GM18907 (cell line): ENCODE data around the gene SCYGR8.
"Not testable (repeated sequence)": the region's sequence is repeated elsewhere in the genome, so short reads cannot be mapped to it uniquely, and the experiment has no call there.

Experiments
- ATAC-seq: cut with Tn5 transposase; IDR thresholded peaks from one replicate; pipeline ENCODE4 v1.9.1; 2021; ENCODE audit warnings: mild to moderate bottlenecking, moderate library complexity; ENCODE audit not compliant: unreplicated experiment

Gene SCYGR8

GRCh38 chr2:227745594-227745993, at the start of gene SCYGR8:
TSS of gene SCYGR8 (plus strand) at chr2:227745894. CDS start at chr2:227745894, 0 bp downstream.
- no peak for ATAC-seq

DNA sequence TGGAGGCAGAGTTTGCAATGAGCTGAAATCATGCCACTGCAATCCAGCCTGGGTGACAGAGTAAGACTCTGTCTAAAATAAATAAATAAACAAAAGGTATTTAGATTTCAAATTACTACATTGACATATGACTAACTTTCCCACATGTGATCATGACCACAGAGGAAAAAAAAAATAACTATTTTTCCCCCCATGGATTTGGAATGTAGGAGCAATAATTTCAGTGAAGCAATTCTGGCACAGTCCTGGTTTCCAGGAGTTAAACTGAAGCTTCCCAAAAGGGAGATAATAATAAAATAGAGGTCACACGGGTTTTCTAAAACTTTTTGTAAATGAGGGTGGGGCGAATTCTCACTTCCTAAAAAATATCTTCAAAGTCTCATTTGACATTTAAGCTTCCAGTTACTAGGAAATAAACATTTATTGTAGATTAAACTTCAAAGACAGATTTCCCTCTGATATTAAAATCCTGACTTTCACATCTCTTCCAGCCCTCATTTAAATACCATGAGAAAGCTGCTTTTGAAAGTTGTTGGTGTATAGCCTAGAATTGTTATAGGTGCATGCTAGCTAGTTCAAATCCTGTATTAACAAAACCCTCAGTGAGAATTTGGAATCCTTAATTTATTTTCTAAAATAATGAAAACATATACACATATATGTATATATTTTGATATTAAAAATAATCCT, 48.6 kb upstream of the SCYGR8 start:
- no peak for ATAC-seq

GRCh38 chr2:227701556-227701955, 44.1 kb upstream of the SCYGR8 start:
- no peak for ATAC-seq

DNA sequence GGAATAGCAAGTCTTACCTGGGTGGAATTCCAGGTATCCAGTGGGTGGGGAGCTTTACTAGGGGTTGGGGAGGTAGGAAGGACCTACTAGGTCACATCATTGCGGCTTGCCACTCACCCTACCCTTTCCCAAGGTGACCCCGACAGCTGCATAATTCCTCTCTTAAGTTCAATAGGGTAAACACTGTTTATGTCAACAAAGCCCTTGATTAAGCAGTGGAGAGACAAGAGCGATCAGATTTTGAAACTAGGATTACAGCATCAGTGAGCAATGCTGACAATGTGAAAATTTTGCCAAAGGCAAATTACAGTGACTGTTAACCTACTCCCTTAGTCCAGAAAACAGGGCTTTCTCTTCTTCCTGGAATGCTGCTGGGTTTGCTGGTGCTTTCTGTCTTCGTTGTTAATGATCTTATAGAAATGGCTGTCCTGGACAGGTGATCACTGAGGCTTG, 42.4 kb upstream of the SCYGR8 start:
- ATAC-seq: no peak

- no peak for ATAC-seq
These were observed 41.7 kb upstream of the SCYGR8 start for GRCh38 chr2:227703961-227704360.

GRCh38 chr2:227706859-227707258, 38.8 kb upstream of the SCYGR8 start:
- ATAC-seq: no peak

GRCh38 chr2:227707390-227707789, 38.3 kb upstream of the SCYGR8 start:
- ATAC-seq: no peak

DNA sequence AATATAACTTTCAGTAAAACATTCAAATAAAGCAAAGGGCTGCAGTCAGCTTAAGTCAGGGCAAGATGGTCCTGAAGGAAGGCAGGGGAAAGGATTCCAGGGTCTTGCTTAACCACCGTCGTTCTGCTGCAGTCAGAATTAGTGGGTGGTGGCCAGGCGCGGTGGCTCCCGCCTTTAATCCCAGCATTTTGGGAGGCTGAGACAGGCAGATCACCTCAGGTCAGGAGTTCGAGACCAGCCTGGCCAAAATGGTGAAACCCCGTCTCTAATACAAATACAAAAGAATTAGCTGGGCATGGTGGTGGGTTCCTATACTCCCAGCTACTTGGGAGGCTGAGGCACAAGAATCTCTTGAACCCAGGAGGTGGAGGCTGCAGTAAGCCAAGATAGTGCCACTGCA, 34.7 kb upstream of the SCYGR8 start:
- no peak for ATAC-seq

GRCh38 chr2:227713291-227713690, 32.4 kb upstream of the SCYGR8 start:
- no peak for ATAC-seq

- no peak for ATAC-seq
These were observed 29.2 kb upstream of the SCYGR8 start for GRCh38 chr2:227716501-227716900.

DNA sequence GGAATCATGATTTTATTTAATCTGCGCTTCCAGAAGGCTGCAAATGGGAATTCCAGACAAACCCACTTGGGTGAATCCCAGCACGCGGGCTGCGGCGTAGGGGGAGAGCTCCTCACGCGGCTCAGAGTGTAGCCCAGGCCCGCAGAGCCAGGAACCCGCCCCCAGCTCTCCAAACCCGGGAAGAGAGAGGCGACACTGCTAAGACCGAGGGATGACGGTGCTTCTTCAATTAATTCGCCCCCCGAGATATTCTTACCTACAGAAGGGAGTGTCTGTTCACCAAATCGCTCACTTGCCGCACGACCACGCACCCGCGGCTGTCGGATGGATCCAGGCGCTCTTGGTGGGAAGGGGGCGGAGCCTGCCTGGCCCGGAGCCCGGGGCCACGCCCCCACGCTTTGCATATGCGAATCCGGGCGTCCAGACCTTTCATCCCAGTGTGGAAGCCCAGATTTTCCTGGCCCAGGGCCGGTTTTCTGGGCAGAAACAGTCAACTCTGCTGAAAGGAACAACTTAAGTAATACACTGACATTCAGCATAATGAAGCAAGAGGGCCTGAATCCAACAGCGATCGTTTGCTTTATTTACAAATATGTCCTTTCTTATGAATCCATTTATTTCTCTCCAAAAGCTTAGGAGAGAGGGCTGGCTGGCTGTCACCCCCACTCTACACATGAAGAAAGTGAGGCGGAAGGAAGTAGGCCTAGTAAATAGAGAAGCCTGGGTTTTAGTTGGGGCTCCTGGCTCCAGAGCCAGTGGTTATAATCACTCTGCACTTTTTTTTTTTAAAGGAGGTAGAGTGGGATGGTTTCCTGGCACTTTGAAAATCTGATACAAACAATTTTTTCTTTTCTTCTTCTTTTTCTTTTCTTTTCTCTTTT, 27.8 kb upstream of the SCYGR8 start, which contains the start of gene SLC19A3:
Gene SLC19A3 (minus strand): TSS at position 342 of the 881 bp plus-strand sequence. CDS start 15,710 bp downstream, outside the sequence.
- ATAC-seq: no peak

GRCh38 chr2:227719641-227720040, 26.1 kb upstream of the SCYGR8 start:
- ATAC-seq: no peak

GRCh38 chr2:227720680-227721079, 25.0 kb upstream of the SCYGR8 start:
- ATAC-seq: no peak

GRCh38 chr2:227722821-227723220, 22.9 kb upstream of the SCYGR8 start:
- not testable (repeated sequence) for ATAC-seq

DNA sequence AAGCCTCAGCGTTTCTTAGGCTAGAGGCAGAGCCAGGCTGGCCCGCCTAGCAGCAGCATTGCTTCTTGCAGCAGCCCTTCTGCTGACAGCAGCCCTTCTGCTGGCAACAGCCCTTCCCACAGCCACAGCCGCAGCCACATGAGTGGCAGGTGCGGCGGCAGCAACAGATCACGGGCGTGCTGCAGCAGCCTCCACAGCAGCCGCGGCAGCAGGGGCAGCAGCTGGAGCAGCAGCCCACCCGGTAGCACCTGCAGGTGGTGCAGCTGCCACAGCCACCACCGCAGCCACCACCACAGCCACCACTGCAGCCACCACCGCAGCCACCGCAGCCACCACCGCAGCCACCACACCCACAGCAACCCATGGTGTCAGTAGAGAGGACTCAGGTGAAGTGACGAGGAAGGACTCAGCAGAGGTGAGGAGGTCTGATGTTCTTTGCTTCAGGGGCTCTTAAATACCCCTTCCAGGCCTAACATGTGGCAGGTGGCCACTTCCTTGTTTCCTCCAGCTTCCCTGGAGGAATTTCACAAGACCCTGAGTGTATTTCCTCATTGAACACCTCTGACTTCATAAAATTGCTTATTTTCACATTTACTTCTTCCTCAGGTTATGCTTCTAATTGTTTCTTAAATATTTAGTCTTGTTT, 21.2 kb upstream of the SCYGR8 start, which contains the start of gene SCYGR6:
Gene SCYGR6 (minus strand): TSS at position 364 of the 646 bp plus-strand sequence. CDS start 0 bp downstream, at position 364.
- ATAC-seq: no peak

GRCh38 chr2:227728035-227728434, 17.7 kb upstream of the SCYGR8 start, which contains the start of gene SCYGR7:
TSS of gene SCYGR7 (plus strand) at chr2:227728335. CDS start at chr2:227728335, 0 bp downstream.
- no peak for ATAC-seq

GRCh38 chr2:227739351-227739750, 6.3 kb upstream of the SCYGR8 start:
- ATAC-seq: no peak

GRCh38 chr2:227740705-227741104, 5.0 kb upstream of the SCYGR8 start:
- not testable (repeated sequence) for ATAC-seq

DNA sequence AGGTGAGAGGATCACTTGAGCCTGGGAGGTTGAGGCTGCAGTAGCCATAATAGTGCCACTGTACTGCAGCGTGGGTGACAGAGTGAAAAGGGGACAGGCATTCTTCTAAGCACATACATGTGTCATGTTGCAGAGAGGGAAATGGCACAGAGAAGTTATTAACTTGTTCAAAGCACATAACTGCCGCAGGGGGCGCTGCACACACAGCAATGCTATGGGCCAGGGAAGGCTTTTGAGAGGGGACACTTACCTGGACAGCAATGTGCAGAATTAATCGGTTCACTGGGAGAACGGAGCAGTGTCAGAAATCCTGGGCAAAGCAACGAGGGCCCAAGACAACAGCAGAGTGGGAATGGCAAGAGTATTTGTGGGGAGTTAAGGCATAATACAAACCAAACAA, 2.4 kb downstream of the SCYGR8 start:
- ATAC-seq: no peak

- ATAC-seq: not testable (repeated sequence)
These were observed 10.6 kb downstream of the SCYGR8 start for GRCh38 chr2:227756261-227756660.
